ENCODE data around the gene SENP1.

GRCh38 chr12:48010366-48010970, 95.4 kb downstream of the SENP1 start:
- TF ChIP-seq EZH2 (IDR thresholded peaks at IDR 0.05) (no peak), POLR2AphosphoS5 (IDR thresholded peaks at IDR 0.05; ENCODE audit: borderline replicate concordance, low read depth, low read length) (no peak), FOXP2 (optimal IDR thresholded peaks at IDR 0.05; ENCODE audit: control extremely low read depth, extremely low read length, insufficient read depth) (no peak)

Data from SK-N-MC (cell line).